SK-N-SH treated with all-trans-retinoic acid at 6 μM for 48 hours (cell line): ENCODE measurements around the gene SLC4A11.

Experiments
- ATAC-seq: fragments of 200-7000 bp; cut with Tn5 transposase; 3 replicates; pipeline ENCODE4 v1.9.1; 2020; ENCODE audit warnings: mild to moderate bottlenecking, moderate library complexity
- CREB5 ChIP-seq: fragments of 250-450 bp; sonication (Bioruptor Pico); IDR thresholded peaks from 2 replicates; pipeline ENCODE4 v1.5.1; 2020; ENCODE audit warnings: low read depth, mild to moderate bottlenecking, moderate library complexity
- CSDC2 ChIP-seq: fragments of 250-450 bp; sonication (Bioruptor Pico); IDR thresholded peaks from 2 replicates; pipeline ENCODE4 v1.5.0; 2020; ENCODE audit warnings: mild to moderate bottlenecking, moderate library complexity
- CSRNP3 ChIP-seq: fragments of 250-450 bp; sonication (Bioruptor Pico); IDR thresholded peaks from 2 replicates; pipeline ENCODE4 v1.5.1; 2021; ENCODE audit warnings: mild to moderate bottlenecking, moderate library complexity
- ESRRG ChIP-seq: fragments of 250-450 bp; sonication (Bioruptor Pico); IDR thresholded peaks from 2 replicates; pipeline ENCODE4 v1.6.1; 2021; ENCODE audit warnings: mild to moderate bottlenecking
- GLIS3 ChIP-seq: fragments of 250-450 bp; sonication (Bioruptor Pico); IDR thresholded peaks from 2 replicates; pipeline ENCODE4 v1.5.0; 2020; ENCODE audit warnings: mild to moderate bottlenecking, moderate library complexity
- ISL1 ChIP-seq: fragments of 250-450 bp; sonication (Bioruptor Pico); IDR thresholded peaks from 2 replicates; pipeline ENCODE4 v2.1.2; 2022; ENCODE audit warnings: mild to moderate bottlenecking, moderate library complexity
- OSR1 ChIP-seq: fragments of 250-450 bp; sonication (Bioruptor Pico); IDR thresholded peaks from 2 replicates; pipeline ENCODE4 v1.8.0; 2022; ENCODE audit warnings: moderate library complexity, mild to moderate bottlenecking, inconsistent platforms
- POU6F1 ChIP-seq: fragments of 250-450 bp; sonication (Bioruptor Pico); IDR thresholded peaks from 2 replicates; pipeline ENCODE4 v1.8.0; 2021; ENCODE audit warnings: low read depth, mild to moderate bottlenecking, moderate library complexity, borderline replicate concordance
- PPARA ChIP-seq: fragments of 250-450 bp; sonication (Bioruptor Pico); IDR thresholded peaks from 2 replicates; pipeline ENCODE4 v1.5.0; 2020; ENCODE audit warnings: mild to moderate bottlenecking, borderline replicate concordance
- RARB ChIP-seq: fragments of 250-450 bp; sonication (Bioruptor Pico); IDR thresholded peaks from 2 replicates; pipeline ENCODE4 v1.8.0; 2021; ENCODE audit warnings: mild to moderate bottlenecking, moderate library complexity
- SNAI2 ChIP-seq: fragments of 250-450 bp; sonication (Bioruptor Pico); IDR thresholded peaks from 2 replicates; pipeline ENCODE4 v1.5.0; 2020; ENCODE audit warnings: mild to moderate bottlenecking, moderate library complexity
- TCF4 ChIP-seq: fragments of 250-450 bp; sonication (Bioruptor Pico); IDR thresholded peaks from 2 replicates; pipeline ENCODE4 v1.8.0; 2021; ENCODE audit warnings: mild to moderate bottlenecking, moderate library complexity, borderline replicate concordance
- TSHZ2 ChIP-seq: fragments of 250-450 bp; sonication (Bioruptor Pico); IDR thresholded peaks from 2 replicates; pipeline ENCODE4 v1.5.0; 2020; ENCODE audit warnings: mild to moderate bottlenecking, moderate library complexity
- ZC3H10 ChIP-seq: fragments of 250-450 bp; sonication (Bioruptor Pico); IDR thresholded peaks from 2 replicates; pipeline ENCODE4 v1.5.1; 2021; ENCODE audit warnings: mild to moderate bottlenecking, moderate library complexity
- ZFP3 ChIP-seq: fragments of 250-450 bp; sonication (Bioruptor Pico); IDR thresholded peaks from 2 replicates; pipeline ENCODE4 v1.5.0; 2020; ENCODE audit warnings: mild to moderate bottlenecking, moderate library complexity
- ZFP30 ChIP-seq: fragments of 450-650 bp; formaldehyde crosslinking; IDR thresholded peaks from 2 replicates; pipeline ENCODE4 v1.5.0; 2022; ENCODE audit warnings: mild to moderate bottlenecking, moderate library complexity
- ZNF565 ChIP-seq: fragments of 450-650 bp; formaldehyde crosslinking; conservative IDR thresholded peaks from 2 replicates; pipeline ENCODE4 v1.5.0; 2020; ENCODE audit warnings: low read depth, mild to moderate bottlenecking, moderate library complexity
- ZNF70 ChIP-seq: fragments of 450-650 bp; formaldehyde crosslinking; IDR thresholded peaks from 2 replicates; pipeline ENCODE4 v1.5.0; 2020; ENCODE audit warnings: mild to moderate bottlenecking, moderate library complexity
- ZNF8 ChIP-seq: fragments of 450-650 bp; formaldehyde crosslinking; IDR thresholded peaks from 2 replicates; pipeline ENCODE4 v1.5.0; 2020; ENCODE audit warnings: mild to moderate bottlenecking, moderate library complexity

Gene SLC4A11

GRCh38 chr20:3204124-3204794 lies 34.7 kb downstream of the SLC4A11 start, which contains the start of gene DDRGK1:
TSS of gene DDRGK1 (minus strand) at chr20:3204682. CDS start at chr20:3204627, 55 bp downstream.
- TF ChIP-seq GLIS3 (no peak), ZNF70 (CRISPR knock-in tag) (no peak), ZNF565 (CRISPR knock-in tag) (no peak), CREB5 (CRISPR knock-in tag) (no peak), POU6F1 (no peak), OSR1 (CRISPR knock-in tag) (no peak)
- peak; percentile 86 for ATAC-seq

GRCh38 chr20:3203315-3204123 lies 35.5 kb downstream of the SLC4A11 start:
- TF ChIP-seq ZNF8 (CRISPR knock-in tag) (no peak), CSDC2 (no peak), TCF4 (no peak), POU6F1 (no peak), SNAI2 (no peak), RARB (CRISPR knock-in tag) (no peak), ZC3H10 (CRISPR knock-in tag) (no peak), GLIS3 (no peak), ZFP3 (no peak), ZNF565 (CRISPR knock-in tag) (no peak), TSHZ2 (no peak), CREB5 (CRISPR knock-in tag) (no peak), ZFP30 (no peak), CSRNP3 (no peak), ISL1 (CRISPR knock-in tag) (no peak)
- ATAC-seq, result peak; percentile 58

GRCh38 chr20:3202965-3203314 lies 36.0 kb downstream of the SLC4A11 start:
- ATAC-seq, result no peak
- TF ChIP-seq ISL1 (CRISPR knock-in tag) (no peak), ESRRG (CRISPR knock-in tag) (no peak), RARB (CRISPR knock-in tag) (no peak), TCF4 (no peak), PPARA (CRISPR knock-in tag) (no peak), ZC3H10 (CRISPR knock-in tag) (no peak), POU6F1 (no peak), CSRNP3 (no peak), GLIS3 (no peak), ZFP30 (no peak), TSHZ2 (no peak)
